AG08395 (cell line): ENCODE results near the gene MGARP.
"Not testable (repeated sequence)": the region's sequence is repeated elsewhere in the genome, so short reads cannot be mapped to it uniquely, and the experiment has no call there.

Experiments used
- DNase-seq: peaks from one replicate; pipeline ENCODE4 v3.0.0; 2012; ENCODE audit warnings: mixed read lengths, low spot score

Gene MGARP

DNA sequence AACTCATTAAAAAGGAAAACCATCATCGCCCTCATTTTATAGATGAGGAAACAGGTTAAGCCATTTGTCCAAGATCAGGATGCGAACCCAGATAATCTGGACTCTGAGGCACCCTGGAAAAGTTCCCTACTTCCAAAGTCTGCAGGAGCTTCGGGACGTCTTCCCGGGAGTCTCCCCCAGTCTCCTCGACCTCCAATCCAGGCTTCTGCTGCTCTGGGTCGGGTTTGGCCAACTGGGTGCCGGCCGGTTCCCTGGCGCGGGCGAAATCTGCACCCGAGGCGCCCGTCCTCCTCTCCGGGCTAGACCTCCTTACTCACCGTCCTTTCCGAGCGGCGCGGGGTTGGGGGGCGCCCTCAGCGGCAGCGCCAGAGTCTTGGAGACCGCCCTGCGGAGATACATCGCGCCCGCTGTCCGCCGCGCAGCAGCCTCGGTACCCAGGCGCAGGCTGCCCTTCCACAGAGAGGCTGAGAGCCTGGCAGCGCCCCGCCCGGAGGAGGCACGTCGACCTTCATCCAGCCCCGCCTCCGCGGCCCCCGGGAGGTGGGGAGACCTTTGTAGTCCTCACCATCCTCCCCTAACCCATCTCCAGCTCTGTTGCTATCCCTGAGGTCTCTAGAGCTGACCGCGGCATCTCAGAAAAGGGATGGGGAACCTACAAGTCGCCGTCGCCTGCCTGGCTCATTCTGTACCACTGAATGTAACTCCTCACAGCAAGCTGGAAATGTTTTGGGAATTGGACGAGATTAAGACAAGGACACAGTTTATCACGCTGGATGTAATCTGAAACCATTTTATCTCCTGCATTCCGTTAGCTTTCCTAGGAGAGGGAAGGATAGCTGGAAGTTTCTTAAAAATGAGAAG, at the start of gene MGARP:
MGARP (minus strand) TSS at position 466 of the 861 bp plus-strand sequence; CDS start at position 399, 67 bp downstream.
- DNase-seq: peak; percentile 42

GRCh38 chr4:139329665-139330200, 49.7 kb upstream of the MGARP start:
- DNase-seq: no peak

- no peak for DNase-seq
These were observed 44.6 kb upstream of the MGARP start for GRCh38 chr4:139324620-139325019.

- not testable (repeated sequence) for DNase-seq
These were observed 42.5 kb upstream of the MGARP start for GRCh38 chr4:139322541-139322940.

DNA sequence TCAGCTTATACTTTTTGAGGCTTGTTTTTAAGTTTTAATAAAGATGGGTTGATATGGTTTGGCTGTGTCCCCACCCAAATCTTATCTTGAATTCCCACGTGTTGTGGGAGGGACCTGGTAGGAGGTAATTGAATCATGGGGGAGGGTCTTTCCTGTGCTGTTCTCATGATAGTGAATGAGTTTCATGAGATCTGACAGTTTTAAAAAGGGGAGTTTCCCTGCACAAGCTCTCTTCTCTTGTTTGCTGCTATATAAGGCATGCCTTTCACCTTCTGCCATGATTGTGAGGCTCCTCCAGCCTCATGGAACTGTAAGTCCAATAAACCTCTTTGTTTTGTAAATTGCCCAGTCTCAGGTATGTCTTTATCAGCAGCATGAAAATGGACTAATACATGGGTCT, 42.0 kb upstream of the MGARP start:
- not testable (repeated sequence) for DNase-seq

- no peak for DNase-seq
These were observed 39.5 kb upstream of the MGARP start for GRCh38 chr4:139319571-139319970.

GRCh38 chr4:139317635-139318034, 37.6 kb upstream of the MGARP start:
- no peak for DNase-seq

GRCh38 chr4:139316733-139317132, 36.7 kb upstream of the MGARP start:
- no peak for DNase-seq

- DNase-seq: no peak
These were observed 35.2 kb upstream of the MGARP start for GRCh38 chr4:139315221-139315675.

- no peak for DNase-seq
These were observed 34.2 kb upstream of the MGARP start for GRCh38 chr4:139314047-139314800.

DNA sequence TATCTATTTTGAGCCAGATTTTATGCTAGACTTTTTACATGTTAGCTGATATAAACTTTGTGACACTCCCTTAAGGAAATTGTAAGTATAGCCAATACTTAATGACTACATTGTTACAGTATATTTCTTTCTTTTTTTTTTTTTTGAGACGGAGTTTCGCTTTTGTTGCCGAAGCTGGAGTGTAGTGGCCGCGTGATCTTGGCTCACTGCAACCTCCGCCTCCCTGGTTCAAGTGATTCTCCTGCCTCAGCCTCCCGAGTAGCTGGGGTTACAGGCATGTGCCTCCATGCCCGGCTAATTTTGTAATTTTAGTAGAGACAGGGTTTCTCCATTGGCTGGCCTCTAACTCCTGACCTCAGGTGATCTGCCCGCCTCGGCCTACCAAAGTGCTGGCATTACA, 33.4 kb upstream of the MGARP start:
- DNase-seq: not testable (repeated sequence)

DNA sequence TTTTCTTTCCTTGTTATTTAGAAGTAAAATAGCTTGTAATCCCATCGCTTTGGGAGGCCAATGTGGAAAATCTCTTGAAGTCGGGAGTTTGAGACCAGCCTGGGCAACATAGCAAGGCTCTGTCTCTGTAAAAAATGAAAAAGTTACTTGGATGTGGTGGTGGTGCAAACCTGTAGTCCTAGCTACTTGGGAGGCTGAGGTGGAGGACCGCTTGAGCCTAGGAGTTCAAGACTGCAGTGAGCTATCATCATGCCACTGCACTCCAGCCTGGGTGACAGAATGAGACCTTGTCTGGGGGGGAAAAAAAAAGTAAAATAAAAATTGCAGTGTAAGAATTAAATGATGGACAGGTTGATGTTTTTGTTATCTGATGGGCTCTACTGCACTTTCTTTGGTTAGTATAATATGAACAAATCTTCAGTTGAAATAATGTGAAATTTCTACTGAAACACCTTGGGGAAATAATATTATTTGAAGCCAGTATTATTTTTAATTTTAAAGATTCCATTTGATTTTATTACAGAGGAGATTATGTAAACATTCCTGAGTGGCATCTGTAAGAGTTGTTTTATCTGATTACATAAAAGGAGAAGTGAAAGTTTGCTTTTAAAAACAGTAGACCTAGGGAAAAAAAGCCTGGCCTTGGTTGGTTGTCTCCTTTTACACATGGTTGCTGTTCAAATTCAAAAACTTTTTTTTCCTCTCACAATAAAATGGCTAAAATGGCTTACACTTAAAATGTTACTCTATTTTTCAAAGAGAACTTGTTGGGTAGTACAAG, 32.7 kb upstream of the MGARP start:
- no peak for DNase-seq

- no peak for DNase-seq
These were observed 31.9 kb upstream of the MGARP start for GRCh38 chr4:139311909-139312308.

GRCh38 chr4:139304920-139305319, 24.9 kb upstream of the MGARP start:
- no peak for DNase-seq

DNA sequence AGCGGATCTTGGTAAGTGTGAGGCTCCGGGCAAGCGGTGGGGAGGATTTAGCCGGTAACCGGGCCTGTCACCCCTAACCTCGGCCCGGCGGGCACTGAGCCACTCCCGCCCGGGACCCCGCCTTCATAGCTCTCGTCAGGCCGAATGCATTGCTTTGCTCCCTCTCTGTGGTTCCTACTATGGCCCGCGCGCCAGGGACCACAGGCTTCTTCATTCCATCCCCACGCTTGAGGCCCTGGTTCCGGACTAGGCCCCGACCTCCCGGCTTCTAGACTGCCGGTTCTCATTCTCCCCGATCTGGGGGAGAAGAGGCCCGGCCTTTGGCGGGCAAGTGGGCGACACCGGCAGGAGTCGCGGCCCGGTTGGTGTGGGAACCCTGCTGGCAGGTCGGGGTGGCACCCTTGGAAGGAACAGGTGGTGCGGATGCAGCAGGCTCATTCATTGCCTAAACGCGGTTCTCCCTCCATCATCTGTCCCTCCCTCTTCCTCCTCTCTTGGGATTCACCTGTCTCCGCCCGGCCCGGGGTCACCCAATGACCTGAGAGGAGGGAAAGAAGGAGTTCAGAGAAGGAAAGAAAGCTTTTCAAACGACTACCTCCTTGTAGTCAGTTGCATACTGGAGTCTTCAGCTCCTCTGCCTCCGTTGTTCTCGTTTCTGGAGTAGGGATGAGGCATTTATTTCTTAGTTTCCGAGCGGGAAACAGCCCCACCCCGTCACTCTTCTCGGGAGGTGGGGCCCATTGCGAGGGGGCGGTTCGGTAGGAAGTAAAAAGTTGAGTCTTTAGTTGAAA, 22.0 kb upstream of the MGARP start, which contains the start of gene NDUFC1:
NDUFC1 (minus strand) TSS at position 657 of the 791 bp plus-strand sequence. CDS start 6,679 bp downstream, outside the sequence.
- peak; percentile 44 for DNase-seq

DNA sequence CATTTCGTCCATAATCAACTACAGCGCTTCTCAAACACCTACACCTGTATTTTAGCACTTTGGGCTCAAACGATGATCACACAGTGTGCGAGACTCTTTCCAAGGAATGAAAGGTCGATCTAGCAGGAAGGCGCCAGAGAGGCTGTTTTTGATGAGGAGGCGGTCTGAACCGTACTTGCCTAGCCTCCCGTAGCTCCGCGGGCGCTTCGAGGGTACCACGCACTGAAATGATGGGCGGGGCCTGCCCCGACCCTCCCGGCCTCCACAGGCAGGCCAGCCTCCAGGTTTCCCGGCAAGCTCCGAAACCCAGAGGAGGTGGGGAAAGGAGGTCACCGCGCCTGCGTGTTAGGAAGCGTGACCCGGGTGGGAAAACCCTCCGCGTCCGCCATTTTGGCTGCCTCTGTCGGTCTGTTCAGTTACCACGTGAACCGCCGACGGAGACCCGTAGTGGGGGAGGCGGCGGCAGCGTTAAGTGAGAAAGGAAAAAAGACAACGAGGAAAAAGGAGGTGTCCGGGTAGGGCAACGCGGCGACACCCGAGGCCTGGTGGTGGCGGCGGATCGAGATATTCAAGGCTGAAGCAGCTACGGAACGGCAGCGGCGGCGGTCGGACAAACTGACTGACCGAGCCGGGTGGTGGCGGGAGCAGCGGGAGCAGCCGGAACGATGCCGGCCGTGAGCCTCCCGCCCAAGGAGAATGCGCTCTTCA, 21.2 kb upstream of the MGARP start, which contains the start of gene NAA15:
NAA15 (plus strand) TSS at position 393 of the 708 bp plus-strand sequence; CDS start at position 666, 273 bp downstream.
- DNase-seq: peak; percentile 99

GRCh38 chr4:139300431-139301112, 20.5 kb upstream of the MGARP start:
- DNase-seq: peak; percentile 19

DNA sequence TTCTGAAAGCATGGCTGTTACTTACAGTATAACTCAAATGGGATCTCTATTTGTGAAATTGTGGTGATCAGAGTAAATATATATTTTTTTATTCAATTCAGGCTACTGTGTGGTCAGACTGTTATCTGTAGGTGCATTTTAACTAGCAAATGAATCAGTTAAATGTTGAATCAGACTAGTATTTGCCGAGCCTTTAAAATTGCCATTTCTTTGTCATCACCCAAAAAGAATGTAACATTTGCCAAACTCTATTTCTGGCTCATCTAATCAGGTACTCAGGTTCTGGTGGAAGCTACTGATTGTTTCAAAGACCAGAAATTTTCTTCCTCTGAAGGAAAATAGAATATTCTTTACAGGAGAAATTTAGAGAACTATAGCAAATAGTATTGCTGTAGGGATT, 19.5 kb upstream of the MGARP start:
- DNase-seq: no peak

DNA sequence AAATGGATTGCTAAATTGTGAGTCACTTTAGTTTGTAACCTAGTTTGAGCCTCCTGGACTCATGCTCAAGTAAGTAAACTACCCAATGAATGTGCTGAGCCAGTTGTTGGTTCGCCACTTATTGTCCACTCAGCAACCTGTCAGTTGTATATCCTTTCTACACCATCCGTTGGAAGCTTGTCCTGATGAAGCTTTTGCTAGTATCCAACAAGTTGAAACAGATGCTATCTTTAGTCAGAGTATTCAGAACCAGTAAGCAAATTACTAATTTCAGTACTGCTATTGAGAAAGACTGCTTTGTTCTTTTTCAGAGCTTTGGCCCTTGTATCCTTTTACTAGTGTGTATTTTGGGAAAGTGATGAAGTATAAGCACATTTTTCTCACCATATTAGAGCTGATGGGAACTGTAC, 17.0 kb upstream of the MGARP start:
- DNase-seq: no peak

DNA sequence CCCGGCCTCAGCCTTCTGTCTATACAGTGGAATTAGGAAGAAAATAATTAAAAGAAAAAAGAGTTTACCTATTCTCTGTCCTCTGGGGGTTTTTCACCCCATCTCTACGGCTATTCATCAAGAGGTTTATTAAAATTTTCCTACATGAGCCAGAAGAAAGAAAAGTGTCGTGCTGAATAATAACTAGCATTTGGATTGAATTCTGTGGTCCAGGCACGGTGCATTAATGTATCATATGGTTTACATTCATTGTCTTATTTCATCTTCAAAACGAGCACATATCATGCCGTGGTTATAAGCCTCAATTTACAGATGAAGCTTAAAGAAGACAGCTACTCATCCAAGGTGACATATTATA, 15.9 kb upstream of the MGARP start:
- DNase-seq: no peak
